Activated CD4-positive, alpha-beta T cell treated with anti-CD3 and anti-CD28 coated beads, Interleukin-2, amount 50 U/mL, for 4 hours (primary cell): Measurements from ENCODE around the gene CHST11.
A peak's percentile ranks its signal among the peaks of the same experiment; 100 is the strongest.

Experiments
- DNase-seq, 2 experiments: peaks; one replicate each; pipeline ENCODE4 v3.0.0-alpha.2; 2020

The CHST11 gene

DNA sequence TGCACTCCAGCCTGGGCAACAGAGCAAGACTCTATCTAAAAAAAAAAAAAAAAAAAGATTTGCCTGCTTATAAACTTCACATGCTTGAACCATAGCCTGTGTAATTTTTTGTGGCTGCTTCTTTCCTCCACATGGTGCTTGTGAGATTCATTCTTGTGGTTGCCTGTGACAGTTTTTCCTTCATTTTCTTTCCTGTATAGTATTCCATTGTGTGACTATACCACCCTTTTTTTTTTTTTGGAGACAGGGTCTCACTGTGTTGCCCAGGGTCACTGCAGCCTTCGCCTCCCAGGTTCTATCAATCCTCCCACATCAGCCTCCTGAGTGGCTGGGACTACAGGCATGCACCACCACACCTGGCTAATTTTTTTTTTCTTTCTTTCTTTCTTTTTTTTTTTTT, 22.6 kb upstream of the CHST11 start:
- DNase-seq, result no peak

DNA sequence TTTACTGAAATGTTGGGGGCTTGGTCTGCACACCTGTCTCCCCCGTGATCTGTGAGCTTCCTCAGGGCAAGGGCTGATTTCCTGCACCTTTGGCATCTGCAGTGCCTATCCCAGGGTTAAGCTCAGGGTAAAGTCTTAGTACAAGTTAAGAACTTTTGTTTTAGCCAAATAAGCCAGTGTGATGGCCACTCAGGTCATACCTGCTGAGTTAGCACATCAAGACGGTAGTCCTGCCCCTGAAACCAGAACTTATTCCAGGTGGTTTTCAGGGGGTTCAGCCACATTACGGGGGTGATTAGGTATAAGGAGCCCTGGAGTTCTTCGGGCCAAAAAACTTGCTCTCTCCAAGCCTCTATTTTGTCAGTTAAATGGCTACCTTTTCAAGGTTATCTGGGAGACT, 21.6 kb upstream of the CHST11 start:
- DNase-seq, result no peak

DNA sequence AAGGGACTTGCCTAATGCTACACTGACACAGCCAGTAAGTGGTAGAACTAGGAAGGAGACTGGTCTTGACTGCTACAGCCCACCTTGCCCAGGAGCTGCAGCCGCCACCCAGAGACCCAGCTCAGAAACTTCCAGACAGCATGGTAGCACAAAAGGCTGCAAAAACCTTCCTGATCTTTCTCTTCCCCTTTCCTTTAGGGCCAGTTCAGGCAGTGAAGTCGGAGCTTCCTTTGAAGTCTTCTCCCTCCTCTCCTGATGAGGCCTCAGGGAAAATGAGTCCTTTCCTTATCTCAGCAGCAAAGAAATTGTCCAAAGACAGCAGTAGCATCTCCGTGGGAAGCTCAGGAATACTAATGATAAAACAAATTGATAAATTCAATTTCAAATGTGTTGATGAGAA, 21.0 kb upstream of the CHST11 start:
- DNase-seq, result no peak

DNA sequence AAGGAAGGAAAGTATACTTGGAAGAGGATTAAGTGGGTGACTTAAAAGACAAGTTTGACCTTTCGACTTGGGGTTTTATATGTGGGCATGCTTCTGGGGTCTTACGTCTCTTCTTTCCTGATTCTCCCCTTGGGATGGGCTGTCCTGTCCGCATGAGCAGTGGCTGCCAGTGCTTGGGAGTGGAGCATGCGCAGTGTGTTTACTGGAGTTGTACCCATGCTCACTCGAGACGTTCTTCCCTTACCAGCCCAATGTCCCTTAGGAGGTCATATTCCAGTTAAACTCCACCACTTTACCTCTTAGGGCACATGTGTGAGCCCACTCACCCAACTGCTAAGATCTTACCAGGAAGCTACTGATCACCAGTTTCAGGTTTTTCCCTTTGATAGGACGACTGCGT, 20.0 kb upstream of the CHST11 start:
- no peak for DNase-seq

GRCh38 chr12:104438134-104438533, 18.6 kb upstream of the CHST11 start:
- no peak for DNase-seq

DNA sequence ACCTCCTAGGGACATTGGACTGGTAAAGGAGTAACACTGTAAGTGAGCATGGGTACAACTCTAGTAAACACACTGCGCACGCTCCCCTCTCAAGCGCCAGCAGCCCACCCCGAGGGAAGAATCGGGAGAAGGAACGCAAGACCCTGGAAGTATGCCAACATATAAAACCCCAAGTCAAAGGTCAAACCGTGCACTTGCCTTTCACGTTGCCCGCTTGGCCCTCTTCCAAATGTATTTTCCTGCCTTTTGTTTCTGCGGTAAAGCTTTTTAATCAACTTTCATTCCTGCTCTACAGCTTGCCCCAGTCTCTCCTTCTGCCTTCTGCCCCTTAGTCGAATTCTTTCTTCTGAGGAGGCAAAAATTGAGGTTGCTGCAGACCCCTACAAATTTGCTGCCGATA, 17.6 kb upstream of the CHST11 start:
- no peak for DNase-seq

- no peak for DNase-seq
Measured at GRCh38 chr12:104443008-104443407, 13.7 kb upstream of the CHST11 start.

- DNase-seq, result no peak
Measured at GRCh38 chr12:104446646-104447421, 9.9 kb upstream of the CHST11 start.

DNA sequence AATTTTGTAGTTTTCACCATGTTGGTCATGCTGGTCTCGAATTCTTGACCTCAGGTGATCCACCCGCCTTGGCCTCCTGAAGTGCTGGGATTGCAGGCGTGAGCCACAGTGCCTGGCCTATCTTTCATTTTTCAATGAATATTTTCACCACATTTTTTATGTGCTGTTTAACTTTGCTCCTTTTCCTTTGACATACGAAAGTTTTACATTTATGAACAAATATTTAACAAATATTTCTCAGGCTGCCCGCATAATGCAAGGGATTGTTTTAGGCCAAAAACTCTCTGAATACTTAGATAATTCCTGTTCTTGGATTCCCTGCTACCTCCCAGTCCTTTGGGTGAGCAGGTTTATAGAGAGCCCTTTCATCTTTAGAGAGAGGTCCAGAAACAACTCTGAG, 8.7 kb upstream of the CHST11 start:
- DNase-seq, result no peak

DNA sequence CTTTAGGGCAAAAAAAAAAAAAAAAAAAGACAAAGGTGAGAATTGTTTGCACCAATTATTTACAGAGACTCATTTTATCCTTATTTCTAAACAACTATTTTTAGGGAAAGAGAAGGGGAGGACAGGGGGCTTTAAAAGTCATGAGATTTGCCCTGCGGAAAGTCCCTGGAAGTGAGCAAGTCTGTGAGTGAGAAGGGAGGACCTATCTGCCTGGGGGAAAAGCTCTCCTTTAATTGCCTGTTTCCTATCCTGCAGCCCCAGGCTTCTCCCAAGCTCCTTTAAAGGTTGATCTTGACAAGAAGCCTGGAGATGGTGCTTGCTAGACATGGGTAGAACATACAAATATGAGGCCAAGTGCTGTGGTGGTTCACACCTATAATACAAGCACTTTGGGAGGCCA, 8.3 kb upstream of the CHST11 start:
- no peak for DNase-seq

DNA sequence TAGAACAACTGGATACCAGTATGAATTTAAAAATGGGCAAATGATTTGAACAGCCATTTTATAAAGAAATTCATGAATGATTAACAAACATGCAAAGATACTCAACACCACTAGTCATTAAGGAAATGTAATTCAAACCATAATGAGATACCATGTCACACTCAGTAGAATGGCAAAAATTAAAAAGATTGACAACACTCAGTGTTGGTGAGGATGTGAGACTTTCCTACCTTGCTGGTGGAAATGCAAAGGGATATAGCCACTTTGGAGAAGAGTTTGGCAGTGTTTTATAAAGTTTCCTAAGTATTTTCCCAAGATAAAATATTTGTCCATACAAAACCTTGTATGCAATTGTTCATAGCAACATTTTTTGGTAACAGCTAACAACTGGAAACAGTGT, 6.0 kb upstream of the CHST11 start:
- DNase-seq, result no peak

- DNase-seq, result no peak
Measured at GRCh38 chr12:104452087-104452486, 4.7 kb upstream of the CHST11 start.

DNA sequence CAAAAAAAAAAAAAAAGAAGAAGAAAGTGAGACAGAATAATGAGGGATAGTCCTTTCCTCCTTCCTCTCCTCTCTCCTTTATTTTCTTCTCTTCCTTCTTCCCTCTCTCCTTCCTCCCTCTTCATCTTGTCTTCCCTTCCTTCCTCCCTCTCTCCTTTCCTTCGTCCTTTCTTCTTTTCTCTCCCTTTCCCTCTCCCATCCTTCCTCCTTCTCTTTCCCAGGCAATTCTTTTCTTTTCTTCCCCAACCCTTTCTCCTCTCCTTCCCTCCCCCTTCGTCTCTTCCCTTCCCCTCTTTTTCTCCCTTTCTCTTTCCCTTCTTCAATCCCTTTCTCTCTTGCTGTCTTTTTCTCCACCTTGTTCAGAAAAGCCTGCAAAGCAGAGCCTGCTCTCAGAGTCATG, 3.6 kb upstream of the CHST11 start:
- DNase-seq, result no peak

DNA sequence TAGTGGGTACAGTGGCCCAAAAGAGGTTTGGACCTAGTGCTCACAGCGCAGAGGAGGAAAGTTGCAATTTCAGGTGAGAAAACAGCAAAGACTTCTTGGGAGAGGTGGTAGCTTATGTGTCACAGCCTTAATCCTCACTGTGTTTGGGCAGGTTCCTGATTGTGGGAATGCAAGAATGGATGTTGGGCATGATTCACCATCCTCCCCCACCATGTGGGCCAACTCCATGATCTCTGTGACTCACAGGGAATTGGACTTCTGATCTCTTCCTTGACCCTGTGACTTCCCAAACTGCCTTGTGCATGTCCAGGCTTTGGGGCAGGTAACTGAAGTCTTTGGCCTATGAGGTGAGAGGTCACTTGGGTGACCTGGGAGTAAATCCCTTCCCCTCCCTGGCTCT, 1.8 kb upstream of the CHST11 start:
- DNase-seq, result no peak

GRCh38 chr12:104455578-104456416, 951 bp upstream of the CHST11 start:
- DNase-seq, result no peak

DNA sequence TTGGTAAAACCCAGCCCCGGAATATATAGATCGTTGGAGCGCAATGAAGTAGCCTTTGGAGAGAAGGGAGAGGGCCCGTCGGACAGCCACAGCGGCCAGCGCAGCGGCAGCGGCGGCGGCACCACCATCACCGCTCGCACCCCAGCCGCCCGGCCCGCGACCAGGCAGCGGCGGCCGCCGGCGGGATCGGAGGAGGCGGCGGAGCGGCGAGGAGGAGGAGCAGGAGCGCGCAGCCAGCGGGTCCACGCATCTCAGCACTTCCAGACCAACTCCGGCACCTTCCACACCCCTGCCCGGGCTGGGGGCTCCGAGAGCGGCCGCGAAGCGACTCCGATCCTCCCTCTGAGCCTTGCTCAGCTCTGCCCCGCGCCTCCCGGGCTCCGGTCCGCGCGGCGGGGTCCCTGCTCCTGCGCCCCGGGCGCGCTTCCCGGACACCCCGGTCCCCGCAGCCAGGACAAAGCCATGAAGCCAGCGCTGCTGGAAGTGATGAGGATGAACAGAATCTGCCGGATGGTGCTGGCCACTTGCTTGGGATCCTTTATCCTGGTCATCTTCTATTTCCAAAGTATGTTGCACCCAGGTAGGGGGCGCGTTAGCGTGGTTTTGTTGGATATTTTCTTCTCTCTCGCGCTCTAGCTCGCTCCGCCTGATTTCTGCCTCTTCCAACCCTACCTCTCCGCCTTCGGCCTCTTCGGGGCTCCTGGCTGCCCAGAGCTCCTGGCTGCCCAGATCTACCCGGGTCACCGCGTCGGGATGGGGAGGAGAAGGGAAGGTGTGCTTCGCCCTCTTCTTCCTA, 400 bp downstream of the CHST11 start:
- DNase-seq, result peak; percentile 40 to 46

GRCh38 chr12:104457746-104458693, 1.3 kb downstream of the CHST11 start:
- peak; percentile 41 to 55 for DNase-seq

- no peak for DNase-seq
Measured at GRCh38 chr12:104458694-104459367, 2.1 kb downstream of the CHST11 start.

DNA sequence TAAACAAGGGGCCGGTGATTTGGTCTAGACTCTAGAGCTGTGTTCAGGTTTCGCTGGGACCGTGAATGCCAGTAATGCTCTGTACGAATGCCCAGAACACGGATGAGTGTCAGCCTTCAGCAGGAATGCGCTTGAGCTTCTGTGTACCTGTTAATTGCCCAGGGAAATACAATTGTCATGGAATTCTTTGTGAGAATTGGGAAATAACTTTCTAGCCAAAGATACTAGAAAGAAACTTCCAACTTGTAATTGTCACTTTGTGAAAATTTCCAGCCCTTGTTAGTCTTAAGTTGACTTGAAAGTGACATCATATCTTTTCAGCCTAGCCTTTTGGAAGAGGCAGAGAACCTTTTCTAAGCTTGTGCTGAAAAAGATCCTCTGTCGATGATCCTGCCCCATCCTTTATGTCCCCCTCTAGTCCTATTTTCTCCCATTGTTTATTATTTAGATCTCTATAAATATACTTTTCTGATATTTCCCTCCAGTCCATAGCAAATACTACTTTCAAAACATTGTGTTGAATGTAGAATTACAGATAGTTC, 2.7 kb downstream of the CHST11 start:
- no peak for DNase-seq

- DNase-seq, result no peak
Measured at GRCh38 chr12:104460041-104460719, 3.4 kb downstream of the CHST11 start.
